ENCODE data around the gene MPO.

MPO gene

DNA sequence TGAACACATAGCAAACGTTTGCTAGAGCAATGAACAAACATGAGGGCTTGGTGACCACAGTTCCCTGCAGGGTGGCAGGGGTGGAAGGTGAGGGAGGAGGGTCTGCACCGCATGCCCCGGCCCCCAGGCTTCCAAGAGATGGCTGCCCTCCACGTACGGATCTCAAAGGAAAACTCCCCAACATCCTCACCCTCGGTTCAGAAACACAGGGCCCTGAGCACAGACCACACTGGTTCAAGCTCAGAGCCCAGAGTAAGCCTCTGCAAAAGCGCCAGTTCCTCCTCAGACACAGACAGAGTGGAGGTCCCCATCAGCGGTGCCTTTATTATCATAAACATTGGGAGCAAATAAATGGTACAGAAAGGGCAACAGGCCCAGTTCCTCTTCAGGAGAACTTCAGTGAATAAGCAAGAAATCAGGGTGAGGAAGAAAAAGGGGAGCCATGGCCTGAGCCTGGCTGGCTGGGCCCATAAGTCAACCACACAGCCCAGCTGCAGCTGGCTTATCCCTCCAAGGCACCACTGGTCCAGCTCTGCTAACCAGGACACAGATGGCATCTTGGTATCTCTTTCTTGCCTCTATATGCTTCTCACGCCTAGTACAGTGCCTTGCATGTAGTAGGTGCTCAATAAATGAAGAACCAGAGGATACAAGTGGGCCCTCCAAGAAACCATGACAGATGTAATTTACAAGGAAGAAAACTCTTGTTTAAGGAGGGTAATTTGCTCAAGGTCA lies 11.0 kb downstream of the MPO start:
- Histone ChIP-seq H3K9me3 (ENCODE audit: control insufficient read depth, low read length) (no peaks in the 10 kb centered on the region), H3K36me3 (ENCODE audit: control insufficient read depth, insufficient read depth, low read length) (no peaks in the 10 kb centered on the region), H3K27ac (ENCODE audit: insufficient read depth, low read depth, low read length, poor library complexity, severe bottlenecking) (no peak overlapping the region), H3K4me3 (ENCODE audit: insufficient read depth, low read depth, low read length) (no peak overlapping the region), H3K4me1 (ENCODE audit: control insufficient read depth, insufficient read depth, low read length) (no peaks in the 10 kb centered on the region), H3K27me3 (ENCODE audit: control insufficient read depth, insufficient read depth, low read length, poor library complexity, severe bottlenecking) (no peaks in the 10 kb centered on the region)
- 84 to 92% methylated on average over 9 of the region's 9 CpGs for WGBS, 2 experiments

DNA sequence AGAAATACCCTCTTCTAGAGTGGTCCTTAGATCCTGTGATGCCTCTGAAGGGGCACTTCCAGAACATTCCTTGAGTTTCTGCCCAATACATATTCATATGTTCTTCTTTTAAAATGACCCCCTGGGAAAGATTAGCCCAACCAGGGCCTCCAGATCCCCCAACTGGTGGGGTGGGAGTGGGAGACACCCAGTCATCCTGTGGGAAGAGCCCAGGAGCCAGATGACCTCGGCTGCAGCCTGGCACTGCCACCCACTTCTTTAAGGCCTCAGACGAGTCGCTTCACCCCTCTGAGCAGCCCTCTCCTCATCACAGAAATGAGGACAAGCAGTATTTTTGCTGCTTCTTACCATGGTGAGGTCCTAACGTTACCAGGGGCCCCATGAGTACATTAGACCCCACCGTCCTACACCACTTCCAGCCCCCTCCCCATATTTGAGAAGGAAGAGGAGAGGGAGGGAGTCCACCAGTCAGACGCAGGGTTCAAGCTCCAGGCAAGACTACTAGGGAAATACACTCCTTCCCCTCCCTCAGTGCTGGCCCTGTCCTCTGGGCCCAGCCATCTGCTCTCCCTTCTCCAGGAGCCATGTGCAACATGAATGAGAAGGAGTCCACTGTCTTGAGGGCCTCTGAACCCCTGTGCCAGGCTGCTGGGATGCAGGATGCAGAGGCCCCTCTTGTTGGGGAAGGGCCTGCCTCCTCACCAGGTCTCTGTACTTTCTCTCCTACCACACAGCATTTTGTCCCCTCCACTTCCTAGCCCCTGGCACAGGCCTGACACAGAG lies 11.8 kb downstream of the MPO start:
- H3K27ac ChIP-seq (ENCODE audit: insufficient read depth, low read depth, low read length, poor library complexity, severe bottlenecking): no peak overlapping the region
- no peak overlapping the region for H3K4me3 ChIP-seq (ENCODE audit: insufficient read depth, low read depth, low read length)
- 89 to 96% methylated on average over 5 to 6 of the region's 6 CpGs for WGBS, 2 experiments
- no peaks in the 10 kb centered on the region for H3K4me1 ChIP-seq (ENCODE audit: control insufficient read depth, insufficient read depth, low read length)
- H3K36me3 ChIP-seq (ENCODE audit: control insufficient read depth, insufficient read depth, low read length): no peaks in the 10 kb centered on the region
- no peaks in the 10 kb centered on the region for H3K27me3 ChIP-seq (ENCODE audit: control insufficient read depth, insufficient read depth, low read length, poor library complexity, severe bottlenecking)
- no peaks in the 10 kb centered on the region for H3K9me3 ChIP-seq (ENCODE audit: control insufficient read depth, low read length)

DNA sequence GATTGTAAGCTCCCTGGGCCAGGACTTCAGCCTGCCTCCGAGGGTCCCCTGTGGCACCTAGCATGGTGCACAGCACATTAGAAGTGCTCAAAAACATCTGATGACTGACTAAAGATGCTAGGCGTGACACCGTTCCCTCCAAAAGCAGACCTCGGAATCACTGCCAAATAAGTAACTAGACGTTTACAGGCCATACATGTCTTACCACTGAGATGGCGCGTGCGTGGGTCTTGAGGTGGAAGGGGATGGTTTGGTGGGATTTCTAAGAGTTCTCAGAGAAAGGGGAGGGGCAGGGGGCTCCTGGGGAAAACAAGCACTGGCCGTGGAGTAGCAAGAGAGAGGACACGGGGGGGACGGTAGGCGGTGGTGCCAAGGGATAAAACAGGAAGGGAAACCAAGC lies 12.4 kb downstream of the MPO start:
- 93 to 94% methylated on average over 12 of the region's 12 CpGs for WGBS, 2 experiments
- Histone ChIP-seq H3K27me3 (ENCODE audit: control insufficient read depth, insufficient read depth, low read length, poor library complexity, severe bottlenecking) (peaks cover 6% of the 10 kb centered on the region), H3K36me3 (ENCODE audit: control insufficient read depth, insufficient read depth, low read length) (no peaks in the 10 kb centered on the region), H3K4me1 (ENCODE audit: control insufficient read depth, insufficient read depth, low read length) (no peaks in the 10 kb centered on the region), H3K27ac (ENCODE audit: insufficient read depth, low read depth, low read length, poor library complexity, severe bottlenecking) (no peak overlapping the region), H3K4me3 (ENCODE audit: insufficient read depth, low read depth, low read length) (no peak overlapping the region), H3K9me3 (ENCODE audit: control insufficient read depth, low read length) (no peaks in the 10 kb centered on the region)

DNA sequence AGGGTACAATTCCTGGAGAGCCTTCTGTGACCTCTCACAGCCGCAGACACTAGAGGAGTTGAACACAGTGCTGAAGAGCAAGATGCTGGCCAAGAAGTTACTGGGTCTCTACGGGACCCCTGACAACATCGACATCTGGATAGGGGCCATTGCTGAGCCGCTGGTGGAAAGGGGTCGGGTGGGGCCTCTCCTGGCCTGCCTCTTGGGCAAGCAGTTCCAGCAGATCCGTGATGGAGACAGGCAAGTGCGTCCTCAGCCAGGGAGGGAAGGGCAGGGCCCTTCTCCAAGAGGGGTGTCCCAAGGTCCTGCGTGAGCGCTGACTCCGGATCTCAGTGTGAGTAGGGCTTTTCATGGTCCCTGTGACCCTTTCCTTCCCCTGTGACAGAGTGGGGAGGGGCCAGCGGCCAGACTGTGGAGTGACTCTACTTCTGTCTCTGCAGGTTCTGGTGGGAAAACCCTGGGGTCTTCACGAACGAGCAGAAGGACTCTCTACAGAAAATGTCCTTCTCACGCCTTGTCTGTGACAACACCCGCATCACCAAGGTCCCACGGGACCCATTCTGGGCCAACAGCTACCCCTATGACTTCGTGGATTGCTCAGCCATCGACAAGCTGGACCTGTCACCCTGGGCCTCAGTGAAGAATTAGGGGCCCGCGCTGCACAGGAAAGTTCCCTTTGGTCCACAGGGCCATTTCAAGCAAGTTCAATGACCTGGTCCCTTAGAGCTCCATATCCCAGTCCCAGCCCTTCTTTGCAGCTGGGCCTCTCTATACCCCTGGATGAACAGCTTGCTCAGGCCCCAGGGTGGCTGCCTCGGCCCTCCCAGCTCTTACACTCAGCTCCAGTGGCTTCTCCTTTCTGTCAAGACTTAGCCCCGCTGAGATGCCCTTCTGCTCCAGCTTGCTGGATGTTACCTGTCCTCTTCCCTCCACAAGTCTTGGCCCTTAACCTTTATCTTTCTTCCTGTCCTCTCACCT lies 13.1 kb downstream of the MPO start:
- Histone ChIP-seq H3K27me3 (ENCODE audit: control insufficient read depth, insufficient read depth, low read length, poor library complexity, severe bottlenecking) (peaks cover 8% of the 10 kb centered on the region), H3K27ac (ENCODE audit: insufficient read depth, low read depth, low read length, poor library complexity, severe bottlenecking) (no peak overlapping the region), H3K9me3 (ENCODE audit: control insufficient read depth, low read length) (no peaks in the 10 kb centered on the region), H3K4me1 (ENCODE audit: control insufficient read depth, insufficient read depth, low read length) (no peaks in the 10 kb centered on the region), H3K36me3 (ENCODE audit: control insufficient read depth, insufficient read depth, low read length) (no peaks in the 10 kb centered on the region), H3K4me3 (ENCODE audit: insufficient read depth, low read depth, low read length) (no peak overlapping the region)
- WGBS, 2 experiments: 93 to 95% methylated on average over 22 of the region's 22 CpGs

DNA sequence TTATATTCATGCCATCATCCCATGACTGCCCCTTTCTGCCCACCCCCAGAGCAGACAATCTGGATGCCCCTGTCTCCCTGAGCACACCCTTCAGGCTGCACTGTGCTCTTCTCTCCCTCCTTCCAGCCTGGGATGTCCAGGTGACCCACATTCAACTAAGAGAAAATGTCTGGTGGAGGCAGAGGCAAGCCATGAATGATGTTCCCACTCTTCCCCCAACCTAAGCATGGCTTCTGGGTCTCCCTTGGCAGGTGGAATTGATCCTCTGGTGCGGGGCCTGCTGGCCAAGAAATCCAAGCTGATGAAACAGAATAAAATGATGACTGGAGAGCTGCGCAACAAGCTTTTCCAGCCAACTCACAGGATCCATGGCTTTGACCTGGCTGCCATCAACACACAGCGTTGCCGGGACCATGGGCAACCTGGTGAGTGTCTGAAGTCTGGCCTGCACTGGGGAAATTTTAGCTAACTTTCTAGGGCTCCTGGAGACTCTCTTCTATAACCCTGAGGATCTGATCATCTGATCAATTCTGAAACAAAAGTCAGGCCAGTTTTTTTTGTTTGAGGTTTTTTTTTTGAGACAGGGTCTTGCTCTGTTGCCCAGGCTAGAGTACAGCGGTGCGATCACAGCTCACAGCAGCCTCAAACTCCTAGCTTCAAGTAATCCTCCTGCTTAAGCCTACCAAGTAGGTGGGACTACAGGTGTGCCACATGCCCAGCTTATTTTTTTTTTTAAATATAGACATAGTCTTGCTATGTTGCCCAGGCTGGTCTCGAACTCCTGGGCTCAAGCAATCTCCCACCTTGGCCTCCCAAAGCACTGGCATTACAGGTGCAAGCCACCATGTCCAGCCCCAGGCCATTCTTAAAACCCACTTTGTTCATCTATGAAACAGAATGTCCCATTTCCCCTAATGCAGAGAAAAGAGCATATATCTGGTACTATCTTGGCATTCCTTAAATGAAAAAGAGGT lies 14.5 kb downstream of the MPO start:
- no peak overlapping the region for H3K27ac ChIP-seq (ENCODE audit: insufficient read depth, low read depth, low read length, poor library complexity, severe bottlenecking)
- H3K27me3 ChIP-seq (ENCODE audit: control insufficient read depth, insufficient read depth, low read length, poor library complexity, severe bottlenecking): peaks cover 20% of the 10 kb centered on the region
- H3K4me1 ChIP-seq (ENCODE audit: control insufficient read depth, insufficient read depth, low read length): no peaks in the 10 kb centered on the region
- H3K9me3 ChIP-seq (ENCODE audit: control insufficient read depth, low read length): no peaks in the 10 kb centered on the region
- 94% methylated on average over 7 of the region's 7 CpGs for WGBS, 2 experiments
- no peak overlapping the region for H3K4me3 ChIP-seq (ENCODE audit: insufficient read depth, low read depth, low read length)
- H3K36me3 ChIP-seq (ENCODE audit: control insufficient read depth, insufficient read depth, low read length): no peaks in the 10 kb centered on the region

DNA sequence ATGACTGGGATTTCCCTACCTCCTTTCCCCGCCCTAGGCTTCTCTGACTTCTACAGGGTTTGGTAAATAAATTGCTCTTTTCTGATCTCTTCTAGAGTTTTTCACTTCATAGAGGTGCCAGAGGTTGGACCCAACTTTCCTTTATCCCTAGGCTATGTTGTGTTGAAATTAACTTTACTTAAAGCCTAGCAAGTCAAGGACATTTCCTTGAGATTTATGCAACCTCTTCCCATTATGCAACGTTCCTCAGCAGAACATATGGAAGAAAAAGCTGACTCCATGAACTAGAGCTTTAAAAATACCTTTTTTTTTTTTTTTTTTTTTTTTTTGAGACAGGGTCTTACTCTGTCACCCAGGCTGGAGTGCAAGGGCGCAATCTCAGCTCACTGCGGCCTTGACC lies 15.5 kb downstream of the MPO start:
- no peaks in the 10 kb centered on the region for H3K36me3 ChIP-seq (ENCODE audit: control insufficient read depth, insufficient read depth, low read length)
- WGBS, 2 experiments: 82 to 95% methylated on average over 3 to 4 of the region's 4 CpGs
- H3K9me3 ChIP-seq (ENCODE audit: control insufficient read depth, low read length): no peaks in the 10 kb centered on the region
- no peak overlapping the region for H3K4me3 ChIP-seq (ENCODE audit: insufficient read depth, low read depth, low read length)
- no peaks in the 10 kb centered on the region for H3K4me1 ChIP-seq (ENCODE audit: control insufficient read depth, insufficient read depth, low read length)
- peaks cover 30% of the 10 kb centered on the region for H3K27me3 ChIP-seq (ENCODE audit: control insufficient read depth, insufficient read depth, low read length, poor library complexity, severe bottlenecking)
- H3K27ac ChIP-seq (ENCODE audit: insufficient read depth, low read depth, low read length, poor library complexity, severe bottlenecking): no peak overlapping the region

DNA sequence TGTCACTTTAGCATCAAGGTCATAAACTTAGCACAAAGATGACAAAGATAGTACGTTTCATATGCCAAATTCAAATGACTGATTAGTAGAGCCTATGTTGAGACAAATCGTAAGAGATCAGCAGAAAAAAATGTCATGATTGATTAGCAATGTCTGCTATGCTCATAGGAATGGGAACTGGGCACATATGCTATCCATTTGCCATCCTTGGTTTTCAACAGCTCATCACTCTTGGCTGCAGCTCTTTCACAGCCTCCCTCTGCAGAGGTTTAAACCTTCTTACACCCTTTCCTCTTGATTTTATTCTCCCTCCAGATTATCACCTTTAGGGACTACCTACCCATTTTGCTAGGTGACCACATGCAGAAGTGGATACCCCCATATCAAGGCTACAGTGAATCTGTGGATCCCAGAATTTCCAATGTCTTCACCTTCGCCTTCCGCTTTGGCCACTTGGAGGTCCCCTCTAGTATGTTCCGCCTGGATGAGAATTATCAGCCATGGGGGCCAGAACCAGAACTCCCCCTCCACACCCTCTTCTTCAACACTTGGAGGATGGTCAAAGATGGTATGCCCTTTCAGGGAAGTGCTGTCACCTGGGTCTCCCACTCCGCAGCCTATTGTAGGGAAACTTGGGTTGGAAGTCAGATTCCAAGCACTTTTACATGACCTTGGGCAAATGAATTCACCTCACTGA lies 16.2 kb downstream of the MPO start:
- 85 to 94% methylated on average over 6 of the region's 6 CpGs for WGBS, 2 experiments
- Histone ChIP-seq H3K9me3 (ENCODE audit: control insufficient read depth, low read length) (no peaks in the 10 kb centered on the region), H3K27me3 (ENCODE audit: control insufficient read depth, insufficient read depth, low read length, poor library complexity, severe bottlenecking) (peaks cover 35% of the 10 kb centered on the region), H3K36me3 (ENCODE audit: control insufficient read depth, insufficient read depth, low read length) (no peaks in the 10 kb centered on the region), H3K4me3 (ENCODE audit: insufficient read depth, low read depth, low read length) (no peak overlapping the region), H3K27ac (ENCODE audit: insufficient read depth, low read depth, low read length, poor library complexity, severe bottlenecking) (no peak overlapping the region), H3K4me1 (ENCODE audit: control insufficient read depth, insufficient read depth, low read length) (no peaks in the 10 kb centered on the region)

DNA sequence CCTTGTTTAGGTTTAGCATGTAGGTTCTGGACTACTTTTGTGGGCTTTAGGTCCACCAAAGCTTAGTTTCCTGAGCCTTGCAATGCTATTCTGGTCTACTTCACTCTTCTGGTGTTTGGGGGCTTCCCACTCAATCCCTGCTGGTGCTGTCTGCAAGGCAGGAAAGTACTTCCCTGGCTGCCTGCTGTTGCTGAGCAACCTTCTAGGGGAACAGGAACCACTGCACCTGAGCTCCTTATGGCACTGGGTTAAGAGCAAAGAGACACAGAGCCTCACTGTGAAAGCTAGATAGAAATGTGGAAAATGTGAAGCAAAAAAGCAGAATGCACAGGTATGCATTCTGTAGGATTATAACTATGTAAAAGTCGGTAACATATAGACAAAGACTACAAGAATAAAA lies 17.0 kb downstream of the MPO start:
- no peak overlapping the region for H3K4me3 ChIP-seq (ENCODE audit: insufficient read depth, low read depth, low read length)
- H3K27me3 ChIP-seq (ENCODE audit: control insufficient read depth, insufficient read depth, low read length, poor library complexity, severe bottlenecking): peaks cover 43% of the 10 kb centered on the region
- H3K27ac ChIP-seq (ENCODE audit: insufficient read depth, low read depth, low read length, poor library complexity, severe bottlenecking): no peak overlapping the region
- no peaks in the 10 kb centered on the region for H3K9me3 ChIP-seq (ENCODE audit: control insufficient read depth, low read length)
- H3K4me1 ChIP-seq (ENCODE audit: control insufficient read depth, insufficient read depth, low read length): no peaks in the 10 kb centered on the region
- WGBS, 2 experiments: no CpG with 5 or more reads among the region's 1 CpG
- no peaks in the 10 kb centered on the region for H3K36me3 ChIP-seq (ENCODE audit: control insufficient read depth, insufficient read depth, low read length)

DNA sequence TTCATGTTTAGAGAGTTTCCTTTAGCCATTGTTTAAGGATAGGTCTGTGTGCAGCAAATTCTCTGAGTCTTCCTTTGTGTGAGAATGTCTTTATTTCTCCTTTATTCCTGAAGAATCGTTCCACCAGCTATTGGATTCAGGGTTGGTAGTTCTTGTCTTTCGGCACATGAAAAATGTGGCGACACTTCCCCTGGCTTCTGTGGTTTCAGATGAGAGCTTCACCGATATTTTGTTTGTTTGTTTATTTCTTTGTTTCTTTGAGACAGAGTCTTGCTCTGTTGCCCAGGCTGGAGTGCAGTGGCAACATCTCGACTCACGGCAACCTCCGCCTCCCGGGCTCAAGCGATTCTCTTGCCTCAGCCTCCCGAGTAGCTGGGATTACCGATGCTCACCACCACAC lies 18.6 kb downstream of the MPO start:
- no peaks in the 10 kb centered on the region for H3K36me3 ChIP-seq (ENCODE audit: control insufficient read depth, insufficient read depth, low read length)
- no peak overlapping the region for H3K4me3 ChIP-seq (ENCODE audit: insufficient read depth, low read depth, low read length)
- WGBS, 2 experiments: 91 to 93% methylated on average over 11 of the region's 11 CpGs
- H3K9me3 ChIP-seq (ENCODE audit: control insufficient read depth, low read length): no peaks in the 10 kb centered on the region
- H3K27ac ChIP-seq (ENCODE audit: insufficient read depth, low read depth, low read length, poor library complexity, severe bottlenecking): no peak overlapping the region
- peaks cover 51% of the 10 kb centered on the region for H3K27me3 ChIP-seq (ENCODE audit: control insufficient read depth, insufficient read depth, low read length, poor library complexity, severe bottlenecking)
- H3K4me1 ChIP-seq (ENCODE audit: control insufficient read depth, insufficient read depth, low read length): no peaks in the 10 kb centered on the region

Data from ectodermal cell (in vitro differentiated cells).